Adrenal gland (tissue), 5 donors: ENCODE results near the gene WLS.

Experiments
- CTCF ChIP-seq, 6 experiments: fragments of 450-650 bp in 4 of 6; fragments of 200-600 bp in 2 of 6; sonication (generic) in 1 of 6; IDR thresholded peaks; 1 replicate in 5 of 6; 2 replicates in 1 of 6; pipeline versions ENCODE4 v1.5.1 to v1.8.0; 2016 to 2021; ENCODE audit warnings: antibody characterized with exemption in 6 of 6, mild to moderate bottlenecking in 2 of 6, moderate library complexity in 1 of 6
- POLR2A ChIP-seq, 2 donors: fragments of 450-650 bp; IDR thresholded peaks; one replicate each; pipeline ENCODE4 v1.6.1; 2017; ENCODE audit warnings: antibody characterized with exemption in 2 of 2, mild to moderate bottlenecking in 2 of 2, moderate library complexity in 1 of 2
- donor health status: DM: no; HTN: no; CAD: no.

GRCh38 chr1:68232289-68233148, at the start of gene WLS:
- TF ChIP-seq CTCF (IDR thresholded peaks at IDR 0.05) (peak in 4 of 6 experiments; percentile 3 to 31 (median 16)), POLR2A (IDR thresholded peaks at IDR 0.05) (peak; percentile 59 to 90)
